Panc1 (cell line): Measurements from ENCODE around the gene DHX34.

Source experiments
- CTCF ChIP-seq: fragments of 450-650 bp; IDR thresholded peaks from 2 replicates; pipeline ENCODE4 v1.5.1; 2017; ENCODE audit warnings: mild to moderate bottlenecking
- POLR2AphosphoS5 ChIP-seq: IDR thresholded peaks from 2 replicates; pipeline ENCODE4 v1.6.1; 2012; ENCODE audit warnings: mild to moderate bottlenecking, low read depth, low read length, moderate library complexity
- TCF7L2 ChIP-seq: IDR thresholded peaks from 2 replicates; pipeline ENCODE4 v1.6.1; 2011; ENCODE audit warnings: mild to moderate bottlenecking, low read depth, low read length, inconsistent platforms

DNA sequence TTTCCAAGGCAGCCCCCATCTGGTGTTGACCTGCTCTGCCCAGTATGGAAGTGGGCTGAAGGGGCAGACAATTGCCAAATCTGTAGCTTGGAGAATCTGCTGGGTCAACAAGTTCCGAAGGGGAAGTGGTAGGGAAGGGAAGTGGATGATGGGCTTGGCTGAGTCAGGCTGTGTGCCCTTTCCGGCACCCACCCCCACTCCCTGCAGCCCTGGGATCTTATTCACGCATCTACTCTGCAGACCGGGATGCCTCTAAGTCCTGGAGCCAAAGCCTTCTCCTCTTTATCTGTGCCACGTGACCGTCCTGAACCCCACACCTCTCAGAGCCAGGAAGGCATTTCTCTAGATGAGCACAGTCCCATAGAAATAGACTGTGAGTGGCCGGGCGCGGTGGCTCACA is 24.6 kb upstream of the DHX34 start:
- no peak for TF ChIP-seq CTCF
- TF ChIP-seq POLR2AphosphoS5, result no peak
- no peak for TF ChIP-seq TCF7L2
